GM21360 (cell line): ENCODE results near the gene NUP153.
"Not testable (repeated sequence)": the region's sequence is repeated elsewhere in the genome, so short reads cannot be mapped to it uniquely, and the experiment has no call there.

ENCODE experiments used
- ATAC-seq: cut with Tn5 transposase; IDR thresholded peaks from one replicate; pipeline ENCODE4 v1.9.1; 2021; ENCODE audit warnings: mild to moderate bottlenecking, moderate library complexity; ENCODE audit not compliant: unreplicated experiment

The NUP153 gene

GRCh38 chr6:17706580-17707370 is at the start of gene NUP153:
NUP153 (minus strand) TSS chr6:17706925; CDS start chr6:17706387, 538 bp downstream.
- ATAC-seq: peak; percentile 62

DNA sequence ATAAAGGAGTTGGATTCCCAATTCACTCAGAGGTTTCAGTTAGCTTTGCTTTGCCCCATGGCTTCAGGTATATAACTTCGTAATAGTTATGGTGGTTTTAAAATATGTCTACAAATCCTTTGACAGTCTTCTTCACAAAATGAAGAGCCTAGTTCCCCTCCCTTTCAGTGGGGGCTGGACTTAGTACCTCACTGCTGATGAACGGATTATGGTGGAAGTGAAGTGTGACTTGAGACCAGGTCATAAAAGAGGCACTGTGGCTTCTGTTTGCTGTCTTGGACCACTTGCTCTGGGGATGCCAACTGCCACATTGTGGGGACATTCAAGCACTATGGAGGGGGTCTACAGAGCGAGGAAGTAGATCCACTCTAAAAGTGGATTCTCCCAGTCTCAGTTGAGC is 47.5 kb upstream of the NUP153 start:
- no peak for ATAC-seq

GRCh38 chr6:17745324-17745723 is 38.6 kb upstream of the NUP153 start:
- not testable (repeated sequence) for ATAC-seq

DNA sequence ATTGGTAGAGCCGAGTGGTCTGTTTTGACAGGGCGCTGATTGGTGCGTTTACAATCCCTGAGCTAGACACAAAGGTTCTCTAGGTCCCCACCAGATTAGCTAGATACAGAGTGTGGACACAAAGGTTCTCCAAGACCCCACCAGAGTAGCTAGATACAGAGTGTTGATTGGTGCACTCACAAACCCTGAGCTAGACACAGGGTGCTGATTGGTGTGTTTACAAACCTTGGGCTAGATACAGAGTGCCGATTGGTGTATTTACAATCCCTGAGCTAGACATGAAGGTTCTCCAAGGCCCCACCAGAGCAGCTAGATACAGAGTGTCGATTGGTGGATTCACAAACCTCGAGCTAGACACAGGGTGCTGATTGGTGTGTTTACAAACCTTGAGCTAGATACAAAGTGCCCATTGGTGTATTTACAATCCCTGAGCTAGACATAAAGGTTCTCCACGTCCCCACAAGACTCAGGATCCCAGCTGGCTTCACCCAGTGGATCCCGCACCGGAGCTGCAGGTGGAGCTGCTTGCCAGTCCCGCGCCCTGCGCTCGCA is 38.1 kb upstream of the NUP153 start:
- ATAC-seq: not testable (repeated sequence)

GRCh38 chr6:17744019-17744756 is 37.5 kb upstream of the NUP153 start:
- ATAC-seq: no peak

DNA sequence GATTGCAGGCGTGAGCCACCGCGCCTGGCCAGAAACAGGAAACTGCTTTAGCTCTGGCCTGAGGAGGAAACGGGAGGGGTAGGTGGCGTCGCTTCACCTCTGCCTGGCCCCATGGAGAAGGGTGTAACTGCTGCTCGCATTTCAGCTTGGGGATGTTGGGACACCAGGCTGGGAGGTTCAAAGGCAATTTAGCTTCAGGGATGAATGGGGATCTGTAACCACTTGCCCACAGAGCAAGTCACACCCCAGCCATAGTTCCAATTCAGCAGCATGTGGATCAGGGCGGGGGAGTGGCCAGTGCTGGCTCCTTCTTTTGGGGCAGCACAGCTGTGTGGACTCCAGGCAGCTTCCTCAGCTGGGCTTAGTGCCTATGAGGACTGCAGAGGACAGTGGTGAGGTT is 34.8 kb upstream of the NUP153 start:
- no peak for ATAC-seq

GRCh38 chr6:17740559-17741220 is 34.0 kb upstream of the NUP153 start:
- no peak for ATAC-seq

GRCh38 chr6:17737704-17738252 is 31.1 kb upstream of the NUP153 start:
- no peak for ATAC-seq

GRCh38 chr6:17735311-17735710 is 28.6 kb upstream of the NUP153 start:
- not testable (repeated sequence) for ATAC-seq

DNA sequence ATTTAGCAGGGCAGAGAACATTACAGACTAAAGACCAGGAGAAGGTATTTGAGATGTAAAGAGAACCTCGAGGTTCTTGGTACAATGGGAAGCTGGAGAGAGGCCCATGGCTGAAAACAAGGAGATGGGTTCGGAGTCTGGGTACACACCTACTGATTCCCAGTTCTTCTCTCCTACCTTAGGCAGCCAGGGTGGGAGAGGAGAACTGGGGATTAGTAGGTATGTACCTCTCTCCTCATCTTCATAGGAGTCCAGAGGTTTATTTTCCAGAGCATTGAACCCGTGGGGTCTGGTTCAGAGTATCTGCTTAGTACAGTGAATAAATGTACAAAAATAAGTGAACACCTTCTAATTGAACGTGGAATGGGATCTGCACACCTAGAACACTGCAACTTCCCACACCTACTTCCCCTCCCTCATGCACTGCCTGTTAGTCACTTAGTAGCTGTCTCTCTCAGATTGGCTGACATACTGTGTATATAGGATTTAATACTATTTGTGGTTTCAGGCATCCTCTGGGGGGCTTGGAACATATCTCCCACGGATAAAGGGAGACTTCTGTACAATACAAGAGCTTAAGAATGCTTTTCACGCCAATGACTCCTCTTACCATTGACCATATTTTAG is 23.5 kb upstream of the NUP153 start:
- ATAC-seq: no peak

DNA sequence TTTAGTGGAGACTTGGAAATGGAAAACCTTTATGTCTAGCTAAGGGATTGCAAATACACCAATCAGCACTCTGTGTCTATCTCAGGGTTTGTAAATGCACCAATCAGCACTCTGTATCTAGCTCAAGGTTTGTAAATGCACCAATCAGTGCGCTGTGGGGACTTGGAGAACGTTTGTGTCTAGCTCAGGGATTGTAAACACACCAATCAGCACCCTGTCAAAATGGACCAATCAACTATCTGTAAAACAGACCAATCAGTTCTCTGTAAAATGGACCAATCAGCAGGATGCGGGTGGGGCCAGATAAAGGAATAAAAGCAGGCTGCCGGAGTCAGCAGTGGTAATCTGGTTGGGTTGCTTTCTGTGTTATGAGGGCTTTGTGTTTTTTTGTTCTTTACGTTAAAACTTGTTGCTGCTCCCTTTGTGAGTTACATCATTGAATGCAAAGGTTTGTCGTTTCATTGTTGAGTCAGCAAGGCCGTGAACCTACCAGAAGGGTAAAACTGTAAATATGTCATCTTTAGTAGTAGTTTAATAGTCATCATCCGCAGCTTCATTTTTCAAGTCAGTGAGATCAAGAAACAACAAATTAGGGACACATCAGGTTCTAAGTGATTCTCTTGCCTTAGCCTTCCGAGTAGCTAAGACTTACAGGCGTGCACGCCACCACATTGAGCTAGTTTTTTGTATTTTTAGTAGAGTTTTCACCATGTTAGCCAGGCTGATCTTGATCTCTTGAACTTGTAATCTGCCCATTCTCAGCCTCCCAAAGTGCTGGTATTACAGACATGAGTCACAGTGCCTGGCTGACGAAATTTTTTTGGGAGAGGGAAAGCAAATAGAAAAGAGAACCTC is 22.7 kb upstream of the NUP153 start:
- no peak for ATAC-seq

GRCh38 chr6:17728551-17729222 is 22.0 kb upstream of the NUP153 start:
- no peak for ATAC-seq

DNA sequence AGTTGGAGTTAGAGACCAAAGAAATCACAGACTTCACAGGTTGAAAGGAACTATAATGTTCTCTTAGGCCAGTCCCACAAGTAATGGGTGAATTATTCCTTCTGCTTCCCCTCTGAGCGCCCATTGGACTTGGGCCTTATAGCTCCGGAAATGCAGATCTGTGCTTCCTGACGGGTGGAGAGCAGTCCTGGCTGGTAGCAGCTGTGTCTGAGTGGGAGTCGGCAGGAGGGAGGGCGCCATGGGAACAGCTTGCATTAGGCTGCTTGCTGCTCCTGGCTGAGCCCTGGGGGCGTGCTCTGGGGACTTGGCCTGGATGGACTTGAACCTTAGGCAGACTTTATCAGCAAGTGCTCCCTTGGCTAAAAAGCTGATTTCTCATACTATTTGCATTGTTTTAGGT is 18.4 kb upstream of the NUP153 start:
- no peak for ATAC-seq

GRCh38 chr6:17724341-17724740 is 17.6 kb upstream of the NUP153 start:
- ATAC-seq: no peak

- ATAC-seq: no peak
These were observed 14.9 kb upstream of the NUP153 start for GRCh38 chr6:17721671-17722070.

DNA sequence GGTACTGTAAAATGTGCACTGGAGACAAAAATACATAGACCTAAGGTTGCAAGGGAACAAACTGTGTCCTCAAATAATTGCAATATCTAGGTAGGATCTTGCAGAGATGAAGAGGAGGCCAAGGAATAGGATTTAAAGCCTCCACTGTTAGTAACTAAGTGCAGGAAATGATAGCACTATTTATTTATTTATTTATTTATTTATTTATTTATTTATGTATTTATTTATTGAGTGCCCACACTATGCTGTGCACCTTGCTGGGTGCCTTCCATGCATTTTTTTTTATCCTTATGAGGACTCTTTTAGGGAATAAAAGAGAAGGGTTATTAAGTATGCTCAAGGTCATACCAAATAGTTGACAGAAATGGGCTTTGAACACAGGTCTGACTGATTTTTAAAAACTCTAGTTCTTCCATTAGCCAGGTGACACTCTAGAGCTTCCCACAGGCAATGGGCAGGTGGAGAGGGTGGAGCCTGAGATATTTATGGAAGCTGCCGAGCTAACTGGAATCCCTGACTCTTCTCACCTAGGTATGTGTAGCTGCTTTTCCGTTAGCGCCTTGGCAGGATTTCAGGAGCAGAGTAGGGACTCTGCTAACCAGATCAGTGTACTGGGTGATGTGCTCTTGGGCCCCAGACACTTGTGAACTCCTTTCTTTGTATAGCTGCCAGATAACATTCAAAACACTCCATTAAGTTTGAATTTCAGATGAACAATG is 12.8 kb upstream of the NUP153 start:
- no peak for ATAC-seq

- no peak for ATAC-seq
These were observed 9.5 kb upstream of the NUP153 start for GRCh38 chr6:17716221-17716620.
